ENCODE results near the gene ABCG8. TPM values are rescaled to one million over a fixed set of nuclear protein-coding genes. Genes with fewer than 3 reads are reported as not detected.

ABCG8 gene
- total RNA-seq, 3 donors from 2014 or later (not counting 1 experiment from before 2014, with no cell fraction given), result not detected

DNA sequence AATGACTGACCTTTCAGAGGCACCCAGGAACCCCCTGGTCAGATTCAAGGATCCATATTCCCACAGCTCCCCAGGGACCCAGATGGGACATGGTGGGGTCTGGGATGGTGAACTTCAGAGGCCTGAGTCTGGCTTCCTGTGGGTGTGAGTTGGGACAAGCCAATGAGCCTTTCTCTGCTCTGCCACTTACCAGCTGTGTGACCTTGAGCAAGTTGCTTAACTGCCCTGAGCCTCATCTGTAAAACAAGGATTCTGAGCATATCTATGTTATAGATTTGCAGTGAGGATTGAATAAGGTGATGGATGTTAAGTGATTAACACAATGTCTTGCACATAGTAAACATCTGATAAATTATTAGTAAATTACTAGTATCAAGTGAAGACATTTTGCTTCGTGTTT is 6.4 kb downstream of the ABCG8 start:
- TF ChIP-seq, protein P1, sequence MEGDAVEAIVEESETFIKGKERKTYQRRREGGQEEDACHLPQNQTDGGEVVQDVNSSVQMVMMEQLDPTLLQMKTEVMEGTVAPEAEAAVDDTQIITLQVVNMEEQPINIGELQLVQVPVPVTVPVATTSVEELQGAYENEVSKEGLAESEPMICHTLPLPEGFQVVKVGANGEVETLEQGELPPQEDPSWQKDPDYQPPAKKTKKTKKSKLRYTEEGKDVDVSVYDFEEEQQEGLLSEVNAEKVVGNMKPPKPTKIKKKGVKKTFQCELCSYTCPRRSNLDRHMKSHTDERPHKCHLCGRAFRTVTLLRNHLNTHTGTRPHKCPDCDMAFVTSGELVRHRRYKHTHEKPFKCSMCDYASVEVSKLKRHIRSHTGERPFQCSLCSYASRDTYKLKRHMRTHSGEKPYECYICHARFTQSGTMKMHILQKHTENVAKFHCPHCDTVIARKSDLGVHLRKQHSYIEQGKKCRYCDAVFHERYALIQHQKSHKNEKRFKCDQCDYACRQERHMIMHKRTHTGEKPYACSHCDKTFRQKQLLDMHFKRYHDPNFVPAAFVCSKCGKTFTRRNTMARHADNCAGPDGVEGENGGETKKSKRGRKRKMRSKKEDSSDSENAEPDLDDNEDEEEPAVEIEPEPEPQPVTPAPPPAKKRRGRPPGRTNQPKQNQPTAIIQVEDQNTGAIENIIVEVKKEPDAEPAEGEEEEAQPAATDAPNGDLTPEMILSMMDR (IDR thresholded peaks at IDR 0.05), result no peak
- Mint-ChIP-seq H3K9me3 (no peaks in the 10 kb centered on the region), H3K4me1 (no peaks in the 10 kb centered on the region), H3K36me3 (no peaks in the 10 kb centered on the region), H3K4me3 (no peak overlapping the region), H3K27me3 (ENCODE audit: low read depth in 2 of 2) (peaks cover 0 to 3% of the 10 kb centered on the region in 2 donors), H3K27ac (no peak overlapping the region)
- DNase-seq (no peak), ATAC-seq (no peak)
- Histone ChIP-seq H3K27me3 (ENCODE audit: control insufficient read depth, insufficient read depth, low read length) (peaks cover 2% of the 10 kb centered on the region), H3K4me1 (ENCODE audit: control insufficient read depth, insufficient read depth, low read length) (no peaks in the 10 kb centered on the region), H3K36me3 (ENCODE audit: control insufficient read depth, insufficient read depth, low read length) (no peaks in the 10 kb centered on the region), H3K27ac (ENCODE audit: low read length) (no peak overlapping the region), H3K9me3 (ENCODE audit: control insufficient read depth, insufficient read depth, low read length) (no peaks in the 10 kb centered on the region), H3K4me3 (ENCODE audit: low read length) (no peak overlapping the region)
- intact Hi-C loops (cut with micrococcal nuclease), result no loop called here
- WGBS (ENCODE audit: insufficient coverage), result 83% methylated on average over 1 of the region's 1 CpG

DNA sequence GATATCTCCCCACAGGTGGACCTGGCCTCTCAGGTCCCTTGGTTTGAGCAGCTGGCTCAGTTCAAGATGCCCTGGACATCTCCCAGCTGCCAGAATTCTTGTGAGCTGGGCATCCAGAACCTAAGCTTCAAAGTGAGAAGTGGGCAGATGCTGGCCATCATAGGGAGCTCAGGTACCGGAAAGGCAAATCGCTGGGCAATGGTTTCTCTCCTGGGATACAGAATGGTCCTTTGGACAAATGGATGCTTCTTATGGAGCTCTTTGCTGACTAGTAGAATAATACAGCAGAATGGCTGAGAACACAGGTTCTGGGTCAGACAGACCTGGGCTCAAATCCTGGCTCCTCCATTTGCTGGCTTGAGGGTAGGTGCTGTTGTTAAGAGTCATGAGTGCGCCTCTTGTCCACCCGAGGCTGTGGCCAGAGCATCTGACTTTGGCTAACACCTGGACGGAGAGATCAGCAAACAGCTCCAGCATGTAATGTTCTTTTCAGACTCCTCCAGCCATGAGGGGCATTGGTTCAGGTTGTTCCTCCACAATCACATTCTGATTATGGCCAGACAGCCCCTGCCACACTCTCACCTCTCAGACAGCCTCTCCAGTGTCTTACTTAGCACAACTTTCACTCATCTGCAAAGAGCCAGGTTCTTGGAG is 7.5 kb downstream of the ABCG8 start:
- TF ChIP-seq, protein P1 (IDR thresholded peaks at IDR 0.05), result no peak
- peaks cover 2% of the 10 kb centered on the region for H3K27me3 ChIP-seq (ENCODE audit: control insufficient read depth, insufficient read depth, low read length)
- Mint-ChIP-seq H3K4me1 (no peaks in the 10 kb centered on the region), H3K36me3 (no peaks in the 10 kb centered on the region), H3K9me3 (no peaks in the 10 kb centered on the region), H3K27ac (no peak overlapping the region), H3K27me3 (ENCODE audit: low read depth in 2 of 2) (no peaks in the 10 kb centered on the region), H3K4me3 (no peak overlapping the region)
- DNase-seq (no peak), ATAC-seq (no peak)
- H3K4me1 ChIP-seq (ENCODE audit: control insufficient read depth, insufficient read depth, low read length), result no peaks in the 10 kb centered on the region
- no peak overlapping the region for H3K4me3 ChIP-seq (ENCODE audit: low read length)
- 96% methylated on average over 5 of the region's 5 CpGs for WGBS (ENCODE audit: insufficient coverage)
- H3K9me3 ChIP-seq (ENCODE audit: control insufficient read depth, insufficient read depth, low read length), result no peaks in the 10 kb centered on the region
- H3K36me3 ChIP-seq (ENCODE audit: control insufficient read depth, insufficient read depth, low read length), result no peaks in the 10 kb centered on the region
- intact Hi-C loops (cut with micrococcal nuclease), result no loop called here
- H3K27ac ChIP-seq (ENCODE audit: low read length), result no peak overlapping the region

DNA sequence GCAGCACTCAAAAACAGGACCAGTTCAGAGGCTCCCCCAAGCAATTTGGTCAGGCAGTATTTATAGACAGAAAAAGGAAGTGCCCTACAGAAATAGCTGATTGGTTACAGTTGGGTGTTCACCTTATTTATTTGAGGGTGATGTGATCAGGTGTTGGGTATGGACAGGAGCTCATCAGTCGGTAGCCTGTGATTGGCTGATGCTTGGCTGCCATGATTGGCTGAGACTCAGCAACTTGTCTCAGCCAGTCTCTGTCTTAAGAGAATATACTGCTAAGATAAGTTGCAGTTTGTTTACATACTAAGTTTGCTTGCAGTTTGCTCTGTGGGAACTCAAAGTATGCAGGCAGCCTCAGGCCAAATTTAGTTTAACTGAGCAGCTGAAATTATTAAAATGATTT is 9.4 kb downstream of the ABCG8 start:
- Histone ChIP-seq H3K9me3 (ENCODE audit: control insufficient read depth, insufficient read depth, low read length) (no peaks in the 10 kb centered on the region), H3K36me3 (ENCODE audit: control insufficient read depth, insufficient read depth, low read length) (no peaks in the 10 kb centered on the region), H3K4me1 (ENCODE audit: control insufficient read depth, insufficient read depth, low read length) (no peaks in the 10 kb centered on the region), H3K27me3 (ENCODE audit: control insufficient read depth, insufficient read depth, low read length) (peaks cover 2% of the 10 kb centered on the region), H3K4me3 (ENCODE audit: low read length) (no peak overlapping the region), H3K27ac (ENCODE audit: low read length) (no peak overlapping the region)
- TF ChIP-seq, protein P1 (IDR thresholded peaks at IDR 0.05), result no peak
- H3K27ac Mint-ChIP-seq, result no peak overlapping the region
- no peaks in the 10 kb centered on the region for H3K36me3 Mint-ChIP-seq
- no peak for DNase-seq
- WGBS (ENCODE audit: insufficient coverage), result 80% methylated on average over 1 of the region's 1 CpG
- no peaks in the 10 kb centered on the region for H3K27me3 Mint-ChIP-seq (ENCODE audit: low read depth in 2 of 2)
- H3K4me3 Mint-ChIP-seq, result no peak overlapping the region
- H3K9me3 Mint-ChIP-seq, result no peaks in the 10 kb centered on the region
- no peaks in the 10 kb centered on the region for H3K4me1 Mint-ChIP-seq
- no peak for ATAC-seq
- intact Hi-C loops (cut with micrococcal nuclease), result no loop called here
